ENCODE results near the gene CDH23.

- TF ChIP-seq CTCF (IDR thresholded peaks at IDR 0.05) (no peak), EZH2 (IDR thresholded peaks at IDR 0.05; ENCODE audit: borderline replicate concordance, insufficient read depth, low read depth, low read length, poor library complexity, severe bottlenecking) (no peak)
These were observed 425.4 kb downstream of the CDH23 start for GRCh38 chr10:71821909-71822763.
